K562 (cell line): Measurements from ENCODE around the gene KCTD16. TPM values are rescaled to one million over a fixed set of nuclear protein-coding genes. Genes with fewer than 3 reads are reported as not detected.

ENCODE experiments used
- ATAC-seq: fragments of 200-7000 bp; cut with Tn5 transposase; 3 replicates; pipeline ENCODE4 v1.9.1; 2020; ENCODE audit warnings: moderate library complexity
- BruUV-seq: library from RNA; stranded (reverse); fragments of 400-500 nt; replicated peaks from 2 replicates; lab custom pipeline; 2021; lab: Mats Ljungman, UMichigan
- CTCF ChIA-PET: fragments of 300-600 bp; formaldehyde crosslinking; extraction: SDS; loops from one replicate; lab custom pipeline; 2021; ENCODE audit warnings: low intra/inter-chr PET ratio; lab: Yijun Ruan, JAX
- POLR2A ChIA-PET: fragments of 300-600, 350-650 bp; sonication (Branson Sonifier 250); formaldehyde crosslinking; extraction: SDS; loops from one replicate; lab custom pipeline; 2021; ENCODE audit warnings: antibody characterized with exemption, inconsistent platforms; lab: Yijun Ruan, JAX
- DNase-seq, 4 experiments: peaks; one replicate each; pipeline versions ENCODE4 v3.0.0 to v3.0.0-alpha.2; 2011 to 2018; ENCODE audit warnings: low spot score in 3 of 4, mixed read lengths in 3 of 4; ENCODE audit errors: extremely low read depth in 1 of 4
- FAIRE-seq: peaks from 2 replicates; lab custom pipeline; 2011; peaks lifted over from hg19 to GRCh38; lab: Jason Lieb, UNC
- H2AFZ ChIP-seq: 2 replicates; pipeline ENCODE4 v1.6.0; 2011; ENCODE audit warnings: low read depth, low read length, control low read depth, inconsistent platforms
- H3K27ac ChIP-seq: fragments of 200-600 bp; 3 replicates; pipeline ENCODE4 v1.8.0; 2011; ENCODE audit warnings: low read depth, mild to moderate bottlenecking, control low read depth, inconsistent platforms, low read length, moderate library complexity, mixed read lengths; ENCODE audit errors: extremely low read depth
- H3K27me3 ChIP-seq, 2 experiments: fragments of 300-600 bp in 1 of 2; 2 replicates in 1 of 2; 3 replicates in 1 of 2; pipeline versions ENCODE4 v1.6.0 to v1.8.0; 2011; ENCODE audit warnings: inconsistent platforms in 2 of 2, low read length in 2 of 2, mild to moderate bottlenecking in 1 of 2, mixed read lengths in 1 of 2, moderate library complexity in 1 of 2; ENCODE audit not compliant: control insufficient read depth in 2 of 2, insufficient read depth in 2 of 2
- H3K36me3 ChIP-seq: fragments of 300-600 bp; 3 replicates; pipeline ENCODE4 v1.8.0; 2011; ENCODE audit warnings: mild to moderate bottlenecking, low read length, inconsistent platforms; ENCODE audit not compliant: control insufficient read depth, insufficient read depth
- H3K4me1 ChIP-seq, 2 experiments: fragments of 200-600 bp in 1 of 2; replicated peaks in 1 of 2; 2 replicates in 1 of 2; 3 replicates in 1 of 2; pipeline versions ENCODE4 v1.5.1 to v1.8.0; 2011; ENCODE audit warnings: inconsistent platforms in 2 of 2, low read length in 2 of 2, mild to moderate bottlenecking in 1 of 2, mixed read lengths in 1 of 2, moderate library complexity in 1 of 2; ENCODE audit not compliant: control insufficient read depth in 2 of 2, insufficient read depth in 2 of 2
- H3K4me2 ChIP-seq: 2 replicates; pipeline ENCODE4 v1.6.1; 2011; ENCODE audit warnings: low read length, control low read depth, inconsistent platforms, mixed read lengths; ENCODE audit not compliant: insufficient read depth
- H3K4me3 ChIP-seq: fragments of 200-600 bp; sonication (generic), shearing (Covaris generic); 2 replicates; pipeline ENCODE4 v1.5.1; 2016; ENCODE audit warnings: control low read depth, inconsistent platforms
- H3K79me2 ChIP-seq: fragments of 200-600 bp; 3 replicates; pipeline ENCODE4 v1.8.0; 2011; ENCODE audit warnings: low read length, inconsistent platforms; ENCODE audit not compliant: control insufficient read depth, insufficient read depth
- H3K9ac ChIP-seq, 2 experiments: 2 replicates each; pipeline versions ENCODE4 v1.6.0 to v1.6.1; 2011; ENCODE audit warnings: low read depth in 2 of 2, low read length in 2 of 2, control low read depth in 1 of 2, inconsistent platforms in 1 of 2, mild to moderate bottlenecking in 1 of 2, mixed read lengths in 1 of 2; ENCODE audit not compliant: insufficient read depth in 1 of 2
- H3K9me1 ChIP-seq: one replicate; pipeline ENCODE4 v1.6.0; 2011; ENCODE audit warnings: inconsistent platforms, mild to moderate bottlenecking, low read length, moderate library complexity; ENCODE audit not compliant: control insufficient read depth, insufficient read depth
- H3K9me3 ChIP-seq: replicated peaks from 2 replicates; pipeline ENCODE4 v1.5.1; 2011; ENCODE audit warnings: low read depth, low read length, inconsistent platforms; ENCODE audit not compliant: control insufficient read depth, insufficient read depth
- H4K20me1 ChIP-seq: replicated peaks from 2 replicates; pipeline ENCODE4 v1.6.1; 2011; ENCODE audit warnings: low read length, inconsistent platforms, mixed read lengths; ENCODE audit not compliant: control insufficient read depth, insufficient read depth
- ARID1B ChIP-seq: fragments of 450-650 bp; IDR thresholded peaks from 2 replicates; pipeline ENCODE4 v1.6.1; 2016; ENCODE audit warnings: antibody characterized with exemption, mild to moderate bottlenecking, inconsistent platforms
- ATF2 ChIP-seq: sonication (generic); formaldehyde crosslinking; IDR thresholded peaks from 2 replicates; pipeline ENCODE4 v1.8.1; 2022; ENCODE audit warnings: missing genetic modification reagents
- BHLHE40 ChIP-seq: IDR thresholded peaks from 2 replicates; pipeline ENCODE4 v1.6.1; 2011; ENCODE audit warnings: low read length, improper control_type of control experiment
- DEAF1 ChIP-seq: fragments of 450-650 bp; formaldehyde crosslinking; IDR thresholded peaks from 2 replicates; pipeline ENCODE4 v1.4.0; 2020; ENCODE audit warnings: mild to moderate bottlenecking, moderate library complexity
- DIDO1 ChIP-seq: fragments of 450-650 bp; IDR thresholded peaks from 2 replicates; pipeline ENCODE4 v1.6.1; 2016; ENCODE audit warnings: low read depth, missing biosample characterization, missing genetic modification characterization
- HOXB6 ChIP-seq: fragments of 250-450 bp; sonication (Bioruptor Pico); IDR thresholded peaks from 2 replicates; pipeline ENCODE4 v1.5.1; 2022; ENCODE audit warnings: mild to moderate bottlenecking, borderline replicate concordance
- NONO ChIP-seq, 2 experiments: fragments of 200-400 bp in 1 of 2; fragments of 450-650 bp in 1 of 2; formaldehyde crosslinking in 1 of 2; IDR thresholded peaks; 2 replicates each; pipeline ENCODE4 v1.6.1; 2017; ENCODE audit warnings: low read depth in 2 of 2, mild to moderate bottlenecking in 2 of 2, moderate library complexity in 2 of 2, low read length in 1 of 2
- PTTG1 ChIP-seq: fragments of 450-650 bp; IDR thresholded peaks from 2 replicates; pipeline ENCODE4 v1.6.1; 2016; ENCODE audit warnings: low read depth, mild to moderate bottlenecking, missing genetic modification characterization, missing compliant biosample characterization
- RBM17 ChIP-seq: fragments of 200-400 bp; formaldehyde crosslinking; IDR thresholded peaks from 2 replicates; pipeline ENCODE4 v1.6.1; 2017; ENCODE audit warnings: low read depth, mild to moderate bottlenecking, low read length, borderline replicate concordance
- SIN3B ChIP-seq: fragments of 450-650 bp; IDR thresholded peaks from 2 replicates; pipeline ENCODE4 v1.6.1; 2017; ENCODE audit warnings: low read depth, mild to moderate bottlenecking, moderate library complexity
- SOX6 ChIP-seq: fragments of 450-650 bp; IDR thresholded peaks from 2 replicates; pipeline ENCODE4 v1.6.1; 2014; ENCODE audit warnings: mild to moderate bottlenecking
- TBP ChIP-seq: optimal IDR thresholded peaks from 2 replicates; pipeline ENCODE3; 2011; ENCODE audit warnings: low read depth, low read length, improper control_type of control experiment
- ZBTB17 ChIP-seq: fragments of 450-650 bp; formaldehyde crosslinking; IDR thresholded peaks from 2 replicates; pipeline ENCODE4 v1.4.0; 2020; ENCODE audit warnings: mild to moderate bottlenecking
- ZBTB49 ChIP-seq: sonication (generic); formaldehyde crosslinking; IDR thresholded peaks from 2 replicates; pipeline ENCODE4 v1.8.0; 2022; ENCODE audit warnings: missing genetic modification reagents, mild to moderate bottlenecking, borderline replicate concordance
- ZKSCAN1 ChIP-seq: fragments of 150-350 bp; IDR thresholded peaks from 2 replicates; pipeline ENCODE4 v1.6.1; 2016; ENCODE audit warnings: low read depth, low read length
- ZKSCAN3 ChIP-seq: fragments of 250-450 bp; sonication (Bioruptor Pico); IDR thresholded peaks from 2 replicates; pipeline ENCODE4 v1.4.0; 2020
- ZNF197 ChIP-seq: fragments of 200-800 bp; sonication (Bioruptor generic); IDR thresholded peaks from 2 replicates; pipeline ENCODE4 v1.6.1; 2016; ENCODE audit warnings: low read depth, missing genetic modification characterization, missing compliant biosample characterization
- ZNF583 ChIP-seq: fragments of 250-450 bp; sonication (Bioruptor Pico); IDR thresholded peaks from 2 replicates; pipeline ENCODE4 v1.4.0; 2020
- WGBS: fragments of 100-300 bp; shearing (Covaris generic); methylation state at CpG from one replicate; pipeline ENCODE4 v1.1.6; 2016; ENCODE audit warnings: low coverage, mixed read lengths; ENCODE audit not compliant: insufficient coverage; ENCODE audit errors: missing lambda C conversion rate; 5-methylcytosine and 5-hydroxymethylcytosine counted together
- in situ Hi-C: fragments of 300-500 bp; cut with MboI; formaldehyde crosslinking; loops from 4 replicates; pipeline ENCODE4 v1.15.0; 2018; ENCODE audit warnings: inconsistent platforms, mixed read lengths
- intact Hi-C: fragments of 100-400 bp; cut with micrococcal nuclease; formaldehyde crosslinking; loops from 2 replicates; pipeline ENCODE4 v1.14.2; 2022
- polyA plus RNA-seq, 8 experiments: library from polyadenylated mRNA; depleted of rRNA in 4 of 8; stranded (reverse) in 5 of 8; unstranded in 3 of 8; fragments of >200 nt; fragmentation: Nextera tagmentation in 2 of 8; fragmentation: Illumina TruSeq in 1 of 8; extraction: Ambion mirVana in 2 of 8; extraction: Trizol in 1 of 8; gene quantifications; 2 replicates each; pipeline versions ENCODE4 v1.2.1 to v1.2.3, GENCODE V29; 2011 to 2014; ENCODE audit warnings: inconsistent platforms in 1 of 8, missing spikeins in 1 of 8
- total RNA-seq, 7 experiments: library from RNA; depleted of rRNA in 6 of 7; stranded (reverse); fragments of >200 nt in 6 of 7; fragmentation: Illumina TruSeq in 2 of 7; extraction: Trizol in 2 of 7; gene quantifications; 2 replicates each; pipeline versions ENCODE4 v1.2.1 to v1.2.3, GENCODE V29; 2011 to 2021; ENCODE audit warnings: low replicate concordance in 1 of 7

Gene KCTD16
- total and polyA plus RNA-seq, 9 of the 15 experiments (the other 6 are each of a cell fraction or from before 2014, with no cell fraction given) = 0.04 TPM; not detected in 8

GRCh38 chr5:144298658-144299057 lies 128.0 kb downstream of the KCTD16 start (continued):
- TF ChIP-seq DEAF1 (no peak), ZNF583 (no peak), ZNF197 (no peak), RBM17 (no peak), SOX6 (no peak), ZBTB49 (CRISPR knock-in tag) (no peak)

- no peaks in the 10 kb centered on the region for H4K20me1 ChIP-seq
- no peaks in the 10 kb centered on the region for H3K27me3 ChIP-seq
- CTCF ChIA-PET = no interaction called here
- H3K9ac ChIP-seq = no peak overlapping the region
- intact Hi-C loops (no loop called here), in situ Hi-C loops (no loop called here)
- ATAC-seq = no peak
- no TSS peak for BruUV-seq
- FAIRE-seq = no peak
- H3K9me1 ChIP-seq = no peaks in the 10 kb centered on the region
- POLR2A ChIA-PET = no interaction called here
- no peaks in the 10 kb centered on the region for H3K9me3 ChIP-seq
- H3K4me2 ChIP-seq = no peak overlapping the region
- no peak overlapping the region for H3K27ac ChIP-seq
- no peak overlapping the region for H2AFZ ChIP-seq
- H3K79me2 ChIP-seq = no peaks in the 10 kb centered on the region
- no peak for DNase-seq
- 3% methylated on average over 3 of the region's 3 CpGs for WGBS
- TF ChIP-seq BHLHE40 (no peak), ATF2 (CRISPR knock-in tag) (no peak), DIDO1 (tag) (no peak), HOXB6 (CRISPR knock-in tag) (no peak), ARID1B (no peak), SIN3B (no peak), ZKSCAN3 (CRISPR knock-in tag) (no peak), ZKSCAN1 (no peak), PTTG1 (tag) (no peak), NONO (IDR thresholded peaks at IDR 0.05; ENCODE audit: low read depth in 2 of 2, low read length in 1 of 2) (no peak), ZBTB17 (CRISPR knock-in tag) (no peak), TBP (no peak)
- H3K36me3 ChIP-seq = no peaks in the 10 kb centered on the region
- H3K4me1 ChIP-seq = no peaks in the 10 kb centered on the region
- H3K4me3 ChIP-seq = no peak overlapping the region
These were observed 134.0 kb downstream of the KCTD16 start for GRCh38 chr5:144304688-144305087.
